CD8-positive, alpha-beta memory T cell (primary cell): ENCODE results near the gene NLRP5. TPM values are rescaled to one million over a fixed set of nuclear protein-coding genes. Genes with fewer than 3 reads are reported as not detected.

Experiments
- CTCF ChIA-PET: fragments of 350-600 bp; sonication (Branson Sonifier 250); formaldehyde crosslinking; loops from one replicate; lab custom pipeline; 2021; ENCODE audit warnings: antibody characterized with exemption; lab: Charles Lee
- POLR2A ChIA-PET: fragments of 350-600 bp; sonication (Branson Sonifier 250); formaldehyde crosslinking; loops from one replicate; lab custom pipeline; 2021; ENCODE audit warnings: antibody characterized with exemption; lab: Charles Lee
- DNase-seq, 5 donors: peaks; one replicate each; pipeline versions ENCODE4 v3.0.0 to v3.0.0-alpha.2; 2020 to 2022; ENCODE audit warnings: mixed read lengths in 1 of 5
- H3K27ac ChIP-seq: one replicate; pipeline ENCODE4 v1.7.0; 2013; ENCODE audit warnings: low read depth, mild to moderate bottlenecking, low read length, moderate library complexity
- H3K27me3 ChIP-seq: 2 replicates; pipeline ENCODE4 v1.7.0; 2013; ENCODE audit warnings: low read length, mild to moderate bottlenecking; ENCODE audit not compliant: insufficient read depth, poor library complexity, severe bottlenecking
- H3K36me3 ChIP-seq: 2 replicates; pipeline ENCODE4 v1.7.0; 2013; ENCODE audit warnings: mild to moderate bottlenecking, low read length, moderate library complexity; ENCODE audit not compliant: insufficient read depth
- H3K4me1 ChIP-seq: 2 replicates; pipeline ENCODE4 v1.7.0; 2013; ENCODE audit warnings: mild to moderate bottlenecking, low read length, moderate library complexity; ENCODE audit not compliant: insufficient read depth
- H3K4me3 ChIP-seq: 2 replicates; pipeline ENCODE4 v1.7.0; 2013; ENCODE audit warnings: mild to moderate bottlenecking, low read length
- H3K9me3 ChIP-seq: 2 replicates; pipeline ENCODE4 v1.7.0; 2013; ENCODE audit warnings: mild to moderate bottlenecking, low read length
- H3K27ac Mint-ChIP-seq, 8 donors: one replicate each; pipeline ENCODE4 v1.8.0; 2020 to 2021; ENCODE audit warnings: mixed read lengths in 8 of 8, mild to moderate bottlenecking in 6 of 8, inconsistent platforms in 3 of 8, moderate library complexity in 3 of 8
- H3K27me3 Mint-ChIP-seq, 2 donors: one replicate each; pipeline ENCODE4 v1.8.0; 2020 to 2021; ENCODE audit warnings: mixed read lengths in 2 of 2, mild to moderate bottlenecking in 1 of 2, moderate library complexity in 1 of 2
- H3K36me3 Mint-ChIP-seq, 3 donors: one replicate each; pipeline ENCODE4 v1.8.0; 2020 to 2021; ENCODE audit warnings: mixed read lengths in 3 of 3, inconsistent platforms in 1 of 3, mild to moderate bottlenecking in 1 of 3
- H3K4me1 Mint-ChIP-seq, 3 donors: one replicate each; pipeline ENCODE4 v1.8.0; 2020 to 2021; ENCODE audit warnings: mixed read lengths in 3 of 3, inconsistent platforms in 1 of 3, mild to moderate bottlenecking in 1 of 3
- H3K4me3 Mint-ChIP-seq, 7 donors: one replicate each; pipeline ENCODE4 v1.8.0; 2020 to 2021; ENCODE audit warnings: mixed read lengths in 7 of 7, mild to moderate bottlenecking in 6 of 7, moderate library complexity in 4 of 7, inconsistent platforms in 2 of 7
- H3K9me3 Mint-ChIP-seq, 5 donors: one replicate each; pipeline ENCODE4 v1.8.0; 2020 to 2022; ENCODE audit warnings: mixed read lengths in 5 of 5, mild to moderate bottlenecking in 3 of 5, moderate library complexity in 2 of 5, inconsistent platforms in 1 of 5
- polyA plus RNA-seq: library from polyadenylated mRNA; unstranded; fragments of 300-500 nt; fragmentation: Illumina TruSeq; gene quantifications from one replicate; pipeline ENCODE4 v1.2.3, GENCODE V29; 2021
- total RNA-seq, 2 experiments: library from RNA; stranded (reverse); gene quantifications; one replicate each; pipeline ENCODE4 v1.2.3, GENCODE V29; 2021

NLRP5 gene
- total and polyA plus RNA-seq, 3 experiments from 2014 or later: not detected

- H3K36me3 Mint-ChIP-seq: no peaks in the 10 kb centered on the region
- Histone ChIP-seq H3K4me1 (no peaks in the 10 kb centered on the region), H3K9me3 (no peaks in the 10 kb centered on the region), H3K36me3 (no peaks in the 10 kb centered on the region), H3K27me3 (no peaks in the 10 kb centered on the region), H3K4me3 (no peak overlapping the region), H3K27ac (no peak overlapping the region)
- no peak overlapping the region for H3K27ac Mint-ChIP-seq
- POLR2A ChIA-PET: no interaction called here
- CTCF ChIA-PET: no interaction called here
- no peak overlapping the region for H3K4me3 Mint-ChIP-seq
- DNase-seq: no peak
- H3K27me3 Mint-ChIP-seq: peaks cover 0 to 4% of the 10 kb centered on the region in 2 donors
- H3K4me1 Mint-ChIP-seq: no peaks in the 10 kb centered on the region
- H3K9me3 Mint-ChIP-seq: peaks cover 0 to 12% (median 2%) of the 10 kb centered on the region in 5 donors
These were observed 24.4 kb upstream of the NLRP5 start for GRCh38 chr19:55962186-55962585.

- no peaks in the 10 kb centered on the region for H3K27me3 ChIP-seq
- Mint-ChIP-seq H3K4me1 (no peaks in the 10 kb centered on the region), H3K27ac (no peak overlapping the region), H3K4me3 (no peak overlapping the region), H3K27me3 (peaks cover 4 to 13% of the 10 kb centered on the region in 2 donors), H3K9me3 (peaks cover 9 to 28% (median 18%) of the 10 kb centered on the region in 5 donors), H3K36me3 (no peaks in the 10 kb centered on the region)
- no peaks in the 10 kb centered on the region for H3K36me3 ChIP-seq
- H3K4me3 ChIP-seq: no peak overlapping the region
- no peaks in the 10 kb centered on the region for H3K4me1 ChIP-seq
- no peak for DNase-seq
- ChIA-PET POLR2A (no interaction called here), CTCF (no interaction called here)
- no peaks in the 10 kb centered on the region for H3K9me3 ChIP-seq
- no peak overlapping the region for H3K27ac ChIP-seq
These were observed 12.6 kb upstream of the NLRP5 start for GRCh38 chr19:55973982-55974381.

GRCh38 chr19:55980415-55980814 is 6.2 kb upstream of the NLRP5 start:
- no peaks in the 10 kb centered on the region for H3K9me3 ChIP-seq
- no peaks in the 10 kb centered on the region for H3K4me1 Mint-ChIP-seq
- no peak overlapping the region for H3K27ac Mint-ChIP-seq
- peaks cover 0 to 6% (median 0%) of the 10 kb centered on the region in 3 donors for H3K36me3 Mint-ChIP-seq
- H3K4me3 ChIP-seq: no peak overlapping the region
- H3K27me3 Mint-ChIP-seq: no peaks in the 10 kb centered on the region
- DNase-seq: no peak
- H3K27ac ChIP-seq: no peak overlapping the region
- CTCF ChIA-PET: no interaction called here
- no peaks in the 10 kb centered on the region for H3K4me1 ChIP-seq
- no peaks in the 10 kb centered on the region for H3K36me3 ChIP-seq
- peaks cover 7 to 25% (median 16%) of the 10 kb centered on the region in 5 donors for H3K9me3 Mint-ChIP-seq
- POLR2A ChIA-PET: no interaction called here
- no peak overlapping the region for H3K4me3 Mint-ChIP-seq
- no peaks in the 10 kb centered on the region for H3K27me3 ChIP-seq

GRCh38 chr19:55985254-55985653 is 1.3 kb upstream of the NLRP5 start:
- Mint-ChIP-seq H3K4me3 (no peak overlapping the region), H3K36me3 (peaks cover 0 to 1% (median 0%) of the 10 kb centered on the region in 3 donors), H3K27ac (no peak overlapping the region), H3K4me1 (no peaks in the 10 kb centered on the region), H3K27me3 (no peaks in the 10 kb centered on the region), H3K9me3 (peaks cover 0 to 14% (median 6%) of the 10 kb centered on the region in 5 donors)
- ChIA-PET POLR2A (no interaction called here), CTCF (no interaction called here)
- Histone ChIP-seq H3K27me3 (no peaks in the 10 kb centered on the region), H3K27ac (no peak overlapping the region), H3K9me3 (no peaks in the 10 kb centered on the region), H3K36me3 (no peaks in the 10 kb centered on the region), H3K4me3 (no peak overlapping the region), H3K4me1 (no peaks in the 10 kb centered on the region)
- DNase-seq: no peak

GRCh38 chr19:55990831-55991230 is 4.3 kb downstream of the NLRP5 start:
- DNase-seq: no peak
- H3K27me3 Mint-ChIP-seq: peaks cover 2 to 4% of the 10 kb centered on the region in 2 donors
- no peaks in the 10 kb centered on the region for H3K4me1 ChIP-seq
- H3K9me3 ChIP-seq: no peaks in the 10 kb centered on the region
- H3K36me3 Mint-ChIP-seq: no peaks in the 10 kb centered on the region
- no peaks in the 10 kb centered on the region for H3K36me3 ChIP-seq
- H3K27ac ChIP-seq: no peak overlapping the region
- no peaks in the 10 kb centered on the region for H3K4me1 Mint-ChIP-seq
- ChIA-PET CTCF (no interaction called here), POLR2A (no interaction called here)
- no peak overlapping the region for H3K27ac Mint-ChIP-seq
- H3K9me3 Mint-ChIP-seq: peaks cover 0 to 22% (median 14%) of the 10 kb centered on the region in 5 donors
- no peaks in the 10 kb centered on the region for H3K27me3 ChIP-seq
- no peak overlapping the region for H3K4me3 ChIP-seq
- H3K4me3 Mint-ChIP-seq: no peak overlapping the region

GRCh38 chr19:55993492-55993891 is 6.9 kb downstream of the NLRP5 start:
- no peaks in the 10 kb centered on the region for H3K4me1 Mint-ChIP-seq
- H3K27me3 Mint-ChIP-seq: peaks cover 2 to 4% of the 10 kb centered on the region in 2 donors
- ChIA-PET POLR2A (no interaction called here), CTCF (no interaction called here)
- H3K4me3 Mint-ChIP-seq: no peak overlapping the region
- DNase-seq: no peak
- H3K9me3 ChIP-seq: no peaks in the 10 kb centered on the region
- no peaks in the 10 kb centered on the region for H3K36me3 ChIP-seq
- H3K4me3 ChIP-seq: no peak overlapping the region
- no peaks in the 10 kb centered on the region for H3K27me3 ChIP-seq
- peaks cover 0 to 25% (median 18%) of the 10 kb centered on the region in 5 donors for H3K9me3 Mint-ChIP-seq
- no peaks in the 10 kb centered on the region for H3K4me1 ChIP-seq
- no peaks in the 10 kb centered on the region for H3K36me3 Mint-ChIP-seq
- no peak overlapping the region for H3K27ac ChIP-seq
- no peak overlapping the region for H3K27ac Mint-ChIP-seq

GRCh38 chr19:56014765-56015164 is 28.2 kb downstream of the NLRP5 start:
- Mint-ChIP-seq H3K27me3 (peaks cover 0 to 6% of the 10 kb centered on the region in 2 donors), H3K36me3 (no peaks in the 10 kb centered on the region)
- CTCF ChIA-PET: no interaction called here

GRCh38 chr19:56015756-56016155 is 29.2 kb downstream of the NLRP5 start:
- no peak overlapping the region for H3K4me3 Mint-ChIP-seq
- H3K27ac ChIP-seq: no peak overlapping the region
- H3K4me1 ChIP-seq: no peaks in the 10 kb centered on the region
- no peaks in the 10 kb centered on the region for H3K36me3 Mint-ChIP-seq
- H3K36me3 ChIP-seq: no peaks in the 10 kb centered on the region
- H3K27me3 ChIP-seq: no peaks in the 10 kb centered on the region
- H3K27ac Mint-ChIP-seq: no peak overlapping the region
- H3K9me3 Mint-ChIP-seq: peaks cover 3 to 23% (median 7%) of the 10 kb centered on the region in 5 donors
- no peak overlapping the region for H3K4me3 ChIP-seq
- POLR2A ChIA-PET: no interaction called here
- CTCF ChIA-PET: no interaction called here
- H3K27me3 Mint-ChIP-seq: peaks cover 0 to 6% of the 10 kb centered on the region in 2 donors
- DNase-seq: no peak
- H3K9me3 ChIP-seq: no peaks in the 10 kb centered on the region
- H3K4me1 Mint-ChIP-seq: no peaks in the 10 kb centered on the region

More at GRCh38 chr19:56014765-56015164, 28.2 kb downstream of the NLRP5 start:
- no peaks in the 10 kb centered on the region for H3K4me1 Mint-ChIP-seq
- H3K36me3 ChIP-seq: no peaks in the 10 kb centered on the region
- POLR2A ChIA-PET: no interaction called here
- H3K27ac Mint-ChIP-seq: no peak overlapping the region
- no peak overlapping the region for H3K27ac ChIP-seq
- no peak for DNase-seq
- H3K27me3 ChIP-seq: no peaks in the 10 kb centered on the region
- H3K4me3 ChIP-seq: no peak overlapping the region
- H3K9me3 ChIP-seq: no peaks in the 10 kb centered on the region
- H3K4me1 ChIP-seq: no peaks in the 10 kb centered on the region
- peaks cover 6 to 18% (median 9%) of the 10 kb centered on the region in 5 donors for H3K9me3 Mint-ChIP-seq
- no peak overlapping the region for H3K4me3 Mint-ChIP-seq
